Left hindlimb (tissue), 1 donor: ENCODE results near the gene ARID1B.
A peak's percentile ranks its signal among the peaks of the same experiment; 100 is the strongest.

Experiments
- DNase-seq: peaks from one replicate; pipeline ENCODE4 v3.0.0-alpha.2; 2018

ARID1B gene

DNA sequence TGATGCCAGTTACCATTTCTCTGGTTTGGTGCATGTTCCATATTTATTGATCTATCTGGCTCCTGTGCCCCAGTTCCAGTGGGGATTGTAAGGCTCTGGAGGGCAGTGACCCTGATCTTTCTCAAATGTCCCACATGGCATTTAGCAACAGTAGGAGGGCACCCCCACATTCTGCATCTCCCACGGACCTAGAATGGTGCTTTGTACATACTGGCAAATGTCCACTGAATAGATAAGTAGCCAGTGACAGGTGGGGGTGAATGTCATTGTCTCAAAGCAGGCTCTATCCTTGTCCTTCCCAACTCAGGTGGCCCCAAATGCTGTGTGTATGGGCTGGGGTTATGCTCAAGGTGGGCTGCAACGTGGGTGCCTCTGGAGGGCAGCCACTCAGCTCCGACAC, 462.0 kb downstream of the ARID1B start:
- DNase-seq: no peak

DNA sequence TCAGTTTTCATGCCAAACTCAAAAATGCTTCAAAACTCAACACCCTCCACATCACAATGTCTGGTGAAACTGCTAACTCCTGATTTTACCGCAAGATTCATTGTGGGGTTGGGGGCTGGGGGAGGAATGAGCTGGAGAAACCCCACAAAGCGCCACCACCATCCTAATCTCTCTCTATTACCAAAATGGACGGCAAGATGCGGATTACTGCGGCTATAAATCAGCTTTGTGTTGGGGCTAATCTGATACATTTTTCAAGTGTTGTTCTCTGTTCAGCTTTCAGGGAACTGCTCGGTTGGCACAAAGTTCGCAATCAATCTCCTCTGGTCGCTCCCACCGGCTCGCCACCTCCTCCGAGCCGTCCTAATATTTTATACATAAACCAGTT, 462.5 kb downstream of the ARID1B start:
- no peak for DNase-seq

DNA sequence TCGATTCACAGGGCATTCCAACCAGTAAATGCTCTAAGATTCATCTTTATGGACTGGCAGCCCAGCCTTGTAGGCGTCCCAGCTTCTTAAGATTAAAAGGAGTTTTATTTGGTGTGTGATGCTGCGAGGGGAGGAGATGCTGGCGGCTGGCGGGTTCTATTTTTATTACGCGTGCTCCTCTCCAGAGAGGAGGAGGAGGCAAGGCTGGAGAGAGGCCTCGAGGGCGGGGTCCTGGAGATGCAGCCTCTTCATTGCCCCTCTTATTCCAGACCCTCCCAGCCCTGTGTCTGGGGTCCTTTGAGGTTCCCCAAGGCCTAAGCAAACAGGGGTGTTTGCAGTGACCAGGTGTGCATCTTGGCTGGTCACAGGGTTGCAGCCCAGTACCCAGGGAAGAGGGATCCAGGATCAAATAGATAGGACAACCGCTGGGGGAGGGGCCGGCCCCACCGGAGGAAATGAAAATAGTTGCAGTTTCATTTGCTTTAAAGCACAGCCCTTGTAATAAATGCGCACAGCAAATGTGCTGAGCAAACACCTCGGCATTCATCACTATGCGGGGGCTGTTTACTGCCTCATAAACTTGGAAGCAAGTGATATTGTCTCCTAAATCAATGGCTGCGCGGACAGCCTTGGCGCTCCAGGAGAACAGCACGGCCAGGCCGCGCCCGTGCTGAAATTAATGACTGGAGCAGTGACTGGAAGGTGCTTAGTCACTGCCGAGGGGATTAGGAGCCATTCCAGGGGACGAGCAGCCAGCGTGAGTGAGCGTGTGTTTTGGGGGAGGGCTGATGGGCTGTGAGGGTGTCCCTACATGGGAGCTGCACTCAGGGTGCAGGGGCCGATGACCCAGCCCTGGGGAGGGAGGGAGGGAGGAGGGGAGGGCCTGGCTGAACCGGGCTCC, 463.1 kb downstream of the ARID1B start:
- DNase-seq: peak; percentile 59

DNA sequence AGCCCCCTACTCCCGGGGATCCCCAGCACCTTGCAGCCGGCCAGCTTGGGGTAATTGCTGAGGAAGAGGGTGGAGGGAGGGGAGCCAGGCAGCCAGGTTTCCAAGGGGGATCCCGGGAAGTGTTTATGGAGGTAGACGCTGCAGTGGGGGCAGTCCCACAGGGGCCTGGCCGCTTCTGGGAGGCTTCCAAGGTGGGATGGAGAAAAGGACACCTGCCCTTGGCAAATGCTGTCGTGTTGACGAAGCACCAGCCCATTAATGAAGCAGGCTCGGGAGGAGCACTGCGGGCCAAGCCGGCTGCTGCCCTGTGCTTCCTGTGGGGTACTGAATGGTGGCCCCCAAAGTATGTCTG, 463.8 kb downstream of the ARID1B start:
- DNase-seq: no peak

DNA sequence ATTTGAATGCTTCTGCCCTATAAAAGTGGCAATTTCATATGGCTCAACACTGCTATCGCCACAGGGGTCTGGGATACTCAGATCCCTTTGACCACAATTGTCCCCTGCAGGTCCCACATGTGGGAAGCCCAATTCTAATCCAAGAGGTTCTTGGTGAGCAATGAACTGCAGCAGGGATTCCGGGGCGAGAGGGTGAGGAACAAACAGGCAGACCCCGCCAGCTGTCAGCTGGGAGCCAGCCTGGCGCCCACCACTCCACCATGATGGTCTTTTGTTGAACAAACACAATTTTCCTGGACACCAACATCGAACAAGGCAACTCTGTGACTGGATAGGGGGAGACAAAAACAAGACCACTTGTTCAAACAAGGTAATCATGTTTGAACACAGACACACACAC, 465.6 kb downstream of the ARID1B start:
- DNase-seq: no peak

DNA sequence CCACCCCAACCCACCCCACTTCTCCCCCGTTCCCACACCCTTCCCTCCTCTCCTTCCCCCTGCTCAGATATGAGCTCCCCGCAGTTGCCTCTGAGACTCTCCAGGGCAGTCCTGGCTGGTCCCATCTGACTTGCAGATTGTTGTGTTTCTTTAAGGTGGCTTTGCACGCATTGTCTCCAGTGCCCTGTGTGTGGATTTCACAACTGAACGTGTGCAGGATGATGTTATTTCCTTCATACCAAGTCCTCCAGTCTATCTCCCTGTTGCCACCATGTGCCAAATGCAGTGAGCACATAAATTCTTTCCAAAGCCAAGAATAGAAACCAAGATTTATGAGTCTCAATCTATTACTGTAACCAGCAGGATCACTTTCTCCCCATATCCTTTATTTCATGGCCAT, 467.0 kb downstream of the ARID1B start:
- no peak for DNase-seq

DNA sequence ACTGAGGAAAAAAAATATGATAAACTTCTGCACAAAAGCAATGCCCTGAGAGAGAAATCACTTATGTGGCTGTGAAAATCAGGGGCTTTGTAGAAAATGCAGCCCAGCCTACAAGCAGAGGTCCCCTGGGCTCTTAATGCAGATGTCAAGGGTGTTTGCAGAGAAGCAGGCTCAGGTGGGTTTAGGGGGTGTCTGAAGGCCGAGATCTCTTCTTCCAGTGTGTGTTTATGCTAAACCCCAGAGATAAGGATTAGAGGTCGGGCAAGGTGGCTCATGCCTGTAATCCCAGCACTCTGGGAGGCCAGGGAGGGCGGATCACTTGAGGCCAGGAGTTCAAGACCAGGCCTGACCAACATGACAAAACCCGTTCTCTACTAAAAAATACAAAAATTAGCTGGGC, 467.6 kb downstream of the ARID1B start:
- no peak for DNase-seq

DNA sequence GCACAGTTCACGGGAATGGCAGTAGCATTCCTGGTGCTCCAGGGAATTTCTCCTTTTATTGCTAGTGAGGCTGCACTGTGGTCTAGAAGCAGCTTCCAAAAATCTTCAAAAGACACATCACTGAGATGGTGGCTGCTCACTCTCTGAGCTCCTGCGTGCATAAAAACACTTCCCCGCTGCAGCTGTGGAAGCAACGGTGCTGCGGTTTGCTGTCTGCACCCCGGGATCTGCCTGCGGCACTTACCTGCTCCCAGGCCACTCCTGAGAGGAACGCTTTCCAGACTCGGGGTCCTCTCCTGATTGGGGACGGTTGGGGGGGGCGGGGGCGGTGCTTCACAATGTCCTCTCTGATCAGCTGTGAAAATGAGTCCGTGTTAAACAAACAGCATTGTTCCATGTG, 468.3 kb downstream of the ARID1B start:
- no peak for DNase-seq

DNA sequence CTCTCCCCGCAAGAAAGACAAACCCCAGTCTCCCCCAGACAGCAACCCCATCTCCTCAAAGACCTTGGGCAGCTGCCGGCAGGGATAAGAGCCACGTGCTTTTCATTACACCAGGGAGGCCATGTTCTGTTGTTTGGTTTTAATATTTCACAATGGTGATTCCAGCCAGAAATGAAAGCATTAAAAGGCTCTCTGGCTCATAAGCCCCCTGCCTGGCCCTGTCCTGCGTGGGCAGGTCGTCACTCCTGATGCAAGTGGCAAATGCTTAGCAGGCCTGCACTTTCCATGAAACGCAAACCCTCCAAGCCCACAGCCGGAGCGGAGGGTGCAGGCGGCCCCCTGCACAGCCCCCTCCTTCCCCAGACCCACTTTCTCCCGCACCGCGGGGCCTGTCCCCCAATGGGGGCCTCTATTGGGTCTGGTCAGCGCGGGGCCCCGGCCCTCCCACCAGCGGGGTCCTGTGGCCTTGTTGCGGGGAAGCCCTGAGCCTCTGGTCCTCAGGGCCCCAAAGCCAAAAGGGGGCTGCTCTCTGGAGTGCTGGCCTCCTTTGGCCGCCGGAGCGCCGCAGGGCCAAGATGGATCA, 469.0 kb downstream of the ARID1B start:
- no peak for DNase-seq

DNA sequence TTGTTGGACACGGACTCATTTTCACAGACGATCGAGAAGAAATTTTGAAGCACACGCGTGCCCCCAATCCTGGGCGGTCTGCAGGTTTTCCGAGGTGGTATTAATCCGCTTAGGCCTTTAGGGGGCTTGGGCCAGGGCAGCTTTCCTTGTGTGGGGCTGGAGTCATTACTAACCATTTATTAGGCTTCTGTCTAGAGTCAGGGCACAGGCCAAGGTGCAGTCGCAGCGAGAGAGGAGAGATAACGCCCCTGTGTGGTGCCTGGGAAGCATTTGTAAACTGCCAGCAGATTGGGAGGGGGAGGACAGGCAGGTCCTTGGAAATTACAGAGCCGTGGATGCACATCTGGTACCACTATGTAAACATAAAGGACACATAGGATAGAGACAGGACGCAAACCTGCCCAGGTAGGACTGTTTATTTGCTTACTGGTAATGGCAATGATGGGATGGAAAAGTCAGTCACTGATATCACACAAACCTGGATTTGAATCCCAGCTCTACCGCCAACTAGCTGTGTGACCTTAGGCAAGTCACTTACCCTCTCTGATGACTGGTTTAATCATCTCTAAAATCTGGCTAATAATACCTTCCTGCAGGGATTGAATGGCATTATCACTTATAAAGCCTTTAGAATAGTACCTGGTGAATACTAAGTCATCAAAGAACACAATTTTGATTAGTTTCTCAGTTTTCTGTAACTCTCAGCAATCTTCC, 469.8 kb downstream of the ARID1B start:
- DNase-seq: no peak

DNA sequence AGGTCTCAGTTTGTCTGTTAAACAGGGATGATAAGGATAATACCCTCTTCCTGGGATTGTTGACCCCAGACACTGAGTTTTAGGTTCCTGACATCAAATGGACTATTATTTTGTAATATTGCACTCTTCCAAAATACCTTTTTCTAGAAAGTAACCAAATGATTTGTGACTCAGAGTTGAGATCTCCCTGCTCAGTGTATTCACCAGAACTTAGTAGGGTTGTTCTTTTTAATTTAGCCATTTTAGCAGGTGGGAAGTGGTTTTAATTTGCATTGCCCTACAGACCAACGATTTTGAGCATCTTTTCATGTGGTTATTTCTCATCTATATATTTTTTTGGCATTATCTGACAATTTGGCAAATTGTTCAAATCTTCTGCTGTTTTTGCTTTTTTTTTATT, 471.1 kb downstream of the ARID1B start:
- DNase-seq: no peak

DNA sequence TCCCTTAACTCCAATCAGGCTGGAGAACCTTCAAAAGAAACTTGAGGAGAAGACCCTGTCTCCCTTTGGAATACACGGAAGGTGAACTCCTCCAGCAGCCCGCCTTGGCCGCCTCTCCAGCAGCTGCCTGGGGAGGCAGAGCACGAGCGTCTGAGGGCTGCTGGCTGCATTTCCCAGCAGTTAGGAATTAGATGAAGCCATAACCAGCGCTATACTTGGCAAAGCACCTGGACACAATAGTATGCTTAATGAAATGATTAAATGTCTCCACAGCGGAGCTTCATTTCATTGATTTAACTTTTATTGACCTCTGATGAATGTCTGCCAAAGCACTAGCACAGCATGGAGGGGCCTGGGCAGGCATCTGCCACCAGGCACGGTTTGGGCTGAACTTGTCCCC, 472.6 kb downstream of the ARID1B start:
- DNase-seq: no peak

DNA sequence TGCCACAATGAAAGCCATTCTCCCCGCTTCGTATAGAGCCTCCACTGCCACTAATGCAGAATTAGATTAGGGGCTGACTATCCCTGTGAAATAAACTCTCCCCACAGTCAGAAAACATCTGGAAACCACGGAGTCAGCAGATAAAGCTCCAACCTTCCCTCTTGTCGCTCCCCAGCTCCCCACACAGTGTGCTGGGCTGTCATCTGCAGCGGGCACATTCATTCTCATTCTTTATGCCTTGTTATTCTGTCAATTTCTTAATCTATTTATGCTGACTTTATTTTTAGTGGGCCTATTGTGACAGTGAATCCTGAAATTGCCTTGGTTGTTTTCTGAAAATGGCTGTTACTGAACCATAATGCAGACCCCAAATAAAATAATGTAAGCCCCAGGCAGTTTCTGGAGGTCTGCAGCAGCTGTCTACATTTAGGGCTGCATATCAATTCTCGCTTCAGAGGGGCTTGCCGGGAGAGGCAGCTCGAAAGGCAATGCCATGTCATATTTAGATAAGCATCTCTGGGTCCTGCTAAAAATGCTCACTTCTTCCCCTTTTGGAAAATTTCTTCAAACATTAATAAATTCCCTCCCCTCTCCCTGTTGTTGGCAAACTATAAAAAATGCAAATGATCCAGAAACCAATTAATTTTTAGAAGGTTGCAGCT, 474.5 kb downstream of the ARID1B start:
- DNase-seq: no peak

DNA sequence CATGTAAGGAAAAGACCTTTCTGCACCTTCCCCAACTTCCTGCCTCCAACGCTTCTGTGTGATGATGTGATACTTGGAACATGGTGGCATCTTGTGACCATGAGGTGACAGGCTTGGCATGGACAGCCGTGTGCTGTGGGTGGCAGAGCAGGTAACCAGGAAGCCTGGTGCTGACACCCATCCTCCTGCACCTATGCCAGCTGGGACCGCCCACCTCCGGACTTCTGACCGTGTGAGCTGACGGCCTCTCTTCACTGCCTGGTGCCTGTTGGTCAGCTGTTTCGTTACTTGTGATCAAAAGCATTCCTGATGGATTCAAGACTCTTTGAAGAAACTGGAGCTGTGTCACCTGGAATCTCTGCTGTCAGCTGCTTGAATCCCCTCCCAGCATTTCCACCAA, 475.8 kb downstream of the ARID1B start:
- no peak for DNase-seq

DNA sequence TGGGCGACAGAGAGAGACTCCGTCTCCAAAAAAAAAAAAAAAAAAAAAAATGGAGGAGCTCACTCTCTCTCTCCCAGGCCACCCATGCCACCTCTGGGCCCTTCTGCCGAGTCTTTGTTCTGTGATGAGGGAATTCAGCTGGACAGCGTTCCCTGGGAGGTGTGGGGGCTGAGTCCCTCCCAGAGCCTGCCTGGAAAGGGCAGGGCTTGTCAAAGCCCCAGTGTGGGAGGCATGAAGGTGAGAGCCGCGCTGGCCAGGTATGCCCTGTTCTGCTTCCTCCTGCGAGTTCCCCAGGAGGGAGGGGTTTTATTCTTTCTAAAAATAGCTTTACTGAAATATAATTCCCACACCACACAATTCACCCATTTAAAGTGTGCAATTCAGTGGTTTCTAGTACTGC, 476.5 kb downstream of the ARID1B start:
- DNase-seq: no peak

DNA sequence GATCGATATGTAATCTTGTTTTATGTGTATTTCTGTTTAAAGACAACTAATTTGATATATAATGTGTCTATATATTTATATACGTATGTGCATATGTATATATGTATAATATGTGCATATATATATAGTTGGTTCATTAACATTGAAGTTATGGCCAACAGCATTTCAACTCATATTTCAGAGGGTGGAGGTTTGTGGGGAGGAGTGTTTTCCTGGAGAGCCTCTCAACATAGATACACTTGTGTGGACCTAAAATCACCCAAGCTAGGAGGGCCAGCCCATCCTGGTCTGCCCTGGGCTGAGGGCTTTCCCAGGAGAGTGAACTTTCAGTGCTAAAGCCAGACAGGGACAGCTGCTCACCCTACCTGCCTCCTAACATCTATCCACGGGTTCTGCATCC, 477.4 kb downstream of the ARID1B start:
- DNase-seq: no peak

DNA sequence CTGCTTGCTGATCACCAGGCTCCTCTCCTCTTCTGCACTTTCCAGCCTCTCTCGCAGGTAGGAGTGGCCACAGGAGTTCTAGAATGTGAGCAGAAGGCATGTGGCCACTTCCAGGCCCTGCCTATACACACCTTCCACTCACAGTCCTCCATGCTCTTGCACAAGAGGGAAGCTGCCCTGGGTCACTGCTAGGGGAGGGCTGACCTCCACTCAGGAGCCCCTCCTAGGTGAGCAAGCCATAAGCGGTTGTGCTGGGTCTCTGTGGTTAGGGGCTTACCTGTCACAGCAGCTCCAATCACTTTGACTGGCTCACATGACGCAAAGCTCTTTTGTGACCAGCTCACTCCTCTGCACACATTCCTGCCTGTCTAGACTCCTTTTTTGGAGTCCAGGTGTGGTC, 477.9 kb downstream of the ARID1B start:
- no peak for DNase-seq

DNA sequence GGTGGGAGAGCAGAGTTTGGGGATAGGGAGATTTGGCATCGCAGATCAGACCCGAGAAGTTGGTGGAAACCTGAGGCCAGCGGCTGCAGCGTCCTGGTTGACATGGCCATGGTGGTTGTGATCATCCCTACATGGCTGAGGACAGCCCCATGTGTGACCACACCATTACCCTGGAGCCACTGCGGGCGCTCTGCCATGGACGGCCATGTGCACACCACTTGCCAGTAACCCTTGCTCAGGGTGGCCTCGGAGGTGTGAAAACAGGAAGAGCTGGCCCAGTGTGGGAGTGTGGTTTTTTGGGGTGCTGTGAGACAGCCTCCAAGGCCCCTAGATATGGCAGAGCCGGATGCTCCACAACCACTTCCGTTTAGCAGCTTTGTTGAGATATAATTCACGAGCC, 481.7 kb downstream of the ARID1B start:
- peak; percentile 14 for DNase-seq

DNA sequence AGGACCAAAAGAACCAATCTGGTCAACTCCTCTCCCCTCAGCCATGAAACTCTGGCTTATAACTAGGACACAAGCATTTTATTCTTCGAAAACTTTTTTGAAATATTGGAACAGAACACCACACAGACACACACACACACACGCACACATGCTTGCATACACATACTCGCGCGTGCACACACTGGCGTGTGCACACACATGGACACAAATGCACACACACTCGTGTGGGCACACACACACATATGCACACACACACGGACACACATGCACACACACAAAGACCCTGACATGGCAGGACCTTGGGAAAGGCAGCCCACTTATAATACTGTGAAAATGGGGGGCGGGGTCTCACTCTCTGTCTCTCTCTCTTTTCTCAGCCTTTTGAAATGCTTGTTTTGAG, 482.3 kb downstream of the ARID1B start:
- peak; percentile 1 for DNase-seq
